HG02588 (cell line): Measurements from ENCODE around the gene PER1.
A peak's percentile ranks its signal among the peaks of the same experiment; 100 is the strongest.

Experiments used
- ATAC-seq: cut with Tn5 transposase; IDR thresholded peaks from one replicate; pipeline ENCODE4 v1.9.1; 2021; ENCODE audit warnings: mild to moderate bottlenecking, moderate library complexity; ENCODE audit not compliant: unreplicated experiment

Gene PER1

GRCh38 chr17:8167526-8167925 lies 15.3 kb upstream of the PER1 start:
- ATAC-seq, result no peak

- no peak for ATAC-seq
Observed at GRCh38 chr17:8166731-8167130, 14.5 kb upstream of the PER1 start.

- ATAC-seq, result no peak
Observed at GRCh38 chr17:8164815-8165131, 12.6 kb upstream of the PER1 start.

- ATAC-seq, result no peak
Observed at GRCh38 chr17:8163978-8164814, 12.0 kb upstream of the PER1 start.

GRCh38 chr17:8162997-8163977 lies 11.1 kb upstream of the PER1 start:
- no peak for ATAC-seq

GRCh38 chr17:8162233-8162996 lies 10.2 kb upstream of the PER1 start, which contains the start of gene VAMP2:
VAMP2 (minus strand) TSS chr17:8162948; CDS start chr17:8162879, 69 bp downstream.
- ATAC-seq, result peak; percentile 41

- no peak for ATAC-seq
Observed at GRCh38 chr17:8161289-8162232, 9.4 kb upstream of the PER1 start.

- no peak for ATAC-seq
Observed at GRCh38 chr17:8160741-8161221, 8.6 kb upstream of the PER1 start.

- no peak for ATAC-seq
Observed at GRCh38 chr17:8160224-8160577, 8.0 kb upstream of the PER1 start.

- no peak for ATAC-seq
Observed at GRCh38 chr17:8159459-8160223, 7.4 kb upstream of the PER1 start.

- no peak for ATAC-seq
Observed at GRCh38 chr17:8159032-8159400, 6.8 kb upstream of the PER1 start.

- ATAC-seq, result no peak
Observed at GRCh38 chr17:8158267-8159031, 6.2 kb upstream of the PER1 start.

- ATAC-seq, result peak; percentile 76
Observed at GRCh38 chr17:8156246-8156992, 4.2 kb upstream of the PER1 start.

GRCh38 chr17:8155996-8156245 lies 3.7 kb upstream of the PER1 start:
- no peak for ATAC-seq

GRCh38 chr17:8155231-8155995 lies 3.2 kb upstream of the PER1 start:
- ATAC-seq, result no peak

- no peak for ATAC-seq
Observed at GRCh38 chr17:8154608-8155155, 2.5 kb upstream of the PER1 start.
